B cell (primary cell): ENCODE data around the gene AARS1.

Source experiments
- CTCF ChIP-seq: fragments of 200-600 bp; IDR thresholded peaks from one replicate; pipeline ENCODE4 v1.8.0; 2022; ENCODE audit warnings: antibody characterized with exemption, mild to moderate bottlenecking
- EZH2 ChIP-seq: IDR thresholded peaks from 2 replicates; pipeline ENCODE4 v1.6.1; 2012; ENCODE audit warnings: borderline replicate concordance, low read depth, mild to moderate bottlenecking, moderate library complexity, low read length; ENCODE audit not compliant: insufficient read depth, poor library complexity, severe bottlenecking

DNA sequence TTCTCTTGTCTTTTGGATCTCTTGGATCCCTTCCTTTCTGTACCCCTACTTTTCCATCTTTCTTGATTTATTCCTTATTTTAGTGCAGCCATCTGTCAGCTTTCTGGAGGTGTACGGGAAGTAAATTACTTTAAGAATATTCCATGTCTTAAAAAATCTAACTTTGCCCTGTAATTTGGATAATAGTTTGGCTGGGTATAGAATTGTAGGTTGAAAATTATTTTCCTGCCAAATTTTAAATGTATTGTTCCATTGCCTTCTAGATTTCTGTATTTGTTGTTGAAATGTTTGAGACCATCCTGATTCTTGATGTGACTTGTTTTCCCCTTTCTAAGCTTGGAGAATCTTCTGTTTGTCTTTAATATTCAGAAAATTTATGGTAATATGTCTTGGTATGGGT lies 11.8 kb upstream of the AARS1 start:
- TF ChIP-seq CTCF (no peak), EZH2 (no peak)
